Caco-2 (cell line): ENCODE results near the gene RFX7. TPM values are rescaled to one million over a fixed set of nuclear protein-coding genes. Genes with fewer than 3 reads are reported as not detected.

Experiments
- BruUV-seq: library from RNA; stranded (reverse); fragments of 400-500 nt; replicated peaks from 2 replicates; lab custom pipeline; 2021; lab: Mats Ljungman, UMichigan
- CTCF ChIA-PET: fragments of 300-600 bp; sonication (Branson Sonifier 250); formaldehyde crosslinking; loops from one replicate; lab custom pipeline; 2022; ENCODE audit warnings: antibody characterized with exemption; lab: Charles Lee
- POLR2A ChIA-PET: fragments of 300-600 bp; sonication (Branson Sonifier 250); formaldehyde crosslinking; loops from one replicate; lab custom pipeline; 2022; ENCODE audit warnings: antibody characterized with exemption; lab: Charles Lee
- DNase-seq, 2 experiments: peaks; one replicate each; pipeline versions ENCODE4 v3.0.0 to v3.0.0-alpha.2; 2020 to 2022
- H3K27me3 ChIP-seq: replicated peaks from 2 replicates; pipeline ENCODE4 v1.6.0; 2011; ENCODE audit warnings: low read length; ENCODE audit not compliant: control insufficient read depth, insufficient read depth
- H3K36me3 ChIP-seq: 2 replicates; pipeline ENCODE4 v1.5.1; 2011; ENCODE audit warnings: low read length; ENCODE audit not compliant: control insufficient read depth, insufficient read depth
- H3K4me1 ChIP-seq: fragments of 250-450 bp; sonication (Bioruptor Pico); 2 replicates; pipeline ENCODE4 v1.5.1; 2020; ENCODE audit warnings: mild to moderate bottlenecking
- H3K4me3 ChIP-seq: 2 replicates; pipeline ENCODE4 v1.5.1; 2011; ENCODE audit warnings: low read depth, mild to moderate bottlenecking, control low read depth, low read length
- H3K9me3 ChIP-seq: fragments of 250-450 bp; sonication (Bioruptor Pico); 2 replicates; pipeline ENCODE4 v1.5.1; 2020; ENCODE audit warnings: mild to moderate bottlenecking, moderate library complexity
- H3K27ac Mint-ChIP-seq: one replicate; pipeline ENCODE4 v1.8.0; 2022; ENCODE audit warnings: mixed read lengths; ENCODE audit not compliant: unreplicated experiment
- H3K27me3 Mint-ChIP-seq: one replicate; pipeline ENCODE4 v1.8.0; 2022; ENCODE audit warnings: mixed read lengths; ENCODE audit not compliant: insufficient read depth, unreplicated experiment
- H3K36me3 Mint-ChIP-seq: one replicate; pipeline ENCODE4 v1.8.0; 2022; ENCODE audit warnings: mild to moderate bottlenecking, mixed read lengths; ENCODE audit not compliant: insufficient read depth, unreplicated experiment
- H3K4me1 Mint-ChIP-seq: one replicate; pipeline ENCODE4 v1.8.0; 2022; ENCODE audit warnings: low read depth, mixed read lengths; ENCODE audit not compliant: unreplicated experiment
- H3K4me3 Mint-ChIP-seq: one replicate; pipeline ENCODE4 v1.8.0; 2022; ENCODE audit warnings: mild to moderate bottlenecking, moderate library complexity, mixed read lengths; ENCODE audit not compliant: unreplicated experiment
- H3K9me3 Mint-ChIP-seq: one replicate; pipeline ENCODE4 v1.8.0; 2022; ENCODE audit warnings: mixed read lengths; ENCODE audit not compliant: unreplicated experiment
- CTCF ChIP-seq, 2 experiments: fragments of 200-600 bp in 1 of 2; IDR thresholded peaks; 1 replicate in 1 of 2; 2 replicates in 1 of 2; pipeline versions ENCODE4 v1.5.1 to v1.8.0; 2011 to 2022; ENCODE audit warnings: antibody characterized with exemption in 1 of 2, control low read depth in 1 of 2, inconsistent platforms in 1 of 2, low read depth in 1 of 2, low read length in 1 of 2, mild to moderate bottlenecking in 1 of 2, moderate library complexity in 1 of 2; ENCODE audit not compliant: insufficient read depth in 1 of 2, severe bottlenecking in 1 of 2, unreplicated experiment in 1 of 2
- intact Hi-C: fragments of 100-400 bp; cut with micrococcal nuclease; formaldehyde crosslinking; loops from one replicate; pipeline ENCODE4 v1.10.0; 2022; ENCODE audit not compliant: unreplicated experiment
- total RNA-seq: library from RNA; stranded (reverse); gene quantifications from 2 replicates; pipeline ENCODE4 v1.2.3, GENCODE V29; 2022

The RFX7 gene
- total RNA-seq, 1 experiment from 2014 or later, result 8.7 TPM

GRCh38 chr15:56228352-56228751, 15.3 kb downstream of the RFX7 start:
- H3K27ac Mint-ChIP-seq, result no peak overlapping the region
- H3K36me3 Mint-ChIP-seq, result peaks cover 23% of the 10 kb centered on the region
- Histone ChIP-seq H3K36me3 (no peaks in the 10 kb centered on the region), H3K9me3 (peaks cover 19% of the 10 kb centered on the region; the same call in 1 of the 2 replicates), H3K27me3 (no peaks in the 10 kb centered on the region), H3K4me1 (no peaks in the 10 kb centered on the region), H3K4me3 (no peak overlapping the region)
- ChIA-PET POLR2A (no interaction called here), CTCF (no interaction called here)
- no peaks in the 10 kb centered on the region for H3K4me1 Mint-ChIP-seq
- BruUV-seq, result no TSS peak
- H3K9me3 Mint-ChIP-seq, result peaks cover 34% of the 10 kb centered on the region
- no peak for DNase-seq
- no peaks in the 10 kb centered on the region for H3K27me3 Mint-ChIP-seq
- H3K4me3 Mint-ChIP-seq, result no peak overlapping the region
- TF ChIP-seq CTCF (IDR thresholded peaks at IDR 0.05; ENCODE audit: insufficient read depth in 1 of 2, low read depth in 1 of 2, low read length in 1 of 2, severe bottlenecking in 1 of 2, unreplicated experiment in 1 of 2), result no peak
- intact Hi-C loops, result no loop called here

GRCh38 chr15:56227780-56228179, 15.9 kb downstream of the RFX7 start:
- BruUV-seq, result no TSS peak
- ChIA-PET CTCF (no interaction called here), POLR2A (interaction anchor here (0.6 kb wide), 1 partner anchor 244 kb away, joined by 3 read pairs; no protein-coding TSS in a partner anchor)
- Mint-ChIP-seq H3K4me1 (no peaks in the 10 kb centered on the region), H3K4me3 (no peak overlapping the region), H3K27ac (no peak overlapping the region), H3K36me3 (peaks cover 20% of the 10 kb centered on the region), H3K9me3 (peaks cover 34% of the 10 kb centered on the region), H3K27me3 (no peaks in the 10 kb centered on the region)
- TF ChIP-seq CTCF (IDR thresholded peaks at IDR 0.05; ENCODE audit: insufficient read depth in 1 of 2, low read depth in 1 of 2, low read length in 1 of 2, severe bottlenecking in 1 of 2, unreplicated experiment in 1 of 2), result no peak
- no peak overlapping the region for H3K4me3 ChIP-seq
- no peaks in the 10 kb centered on the region for H3K4me1 ChIP-seq
- peaks cover 19% of the 10 kb centered on the region; the same call in 1 of the 2 replicates for H3K9me3 ChIP-seq
- no peaks in the 10 kb centered on the region for H3K27me3 ChIP-seq
- no peak for DNase-seq
- intact Hi-C loops, result no loop called here
- no peaks in the 10 kb centered on the region for H3K36me3 ChIP-seq

- no peak overlapping the region for H3K27ac Mint-ChIP-seq
- no peaks in the 10 kb centered on the region for H3K36me3 ChIP-seq
- BruUV-seq, result no TSS peak
Measured at GRCh38 chr15:56227306-56227705, 16.4 kb downstream of the RFX7 start.

More at GRCh38 chr15:56227306-56227705, 16.4 kb downstream of the RFX7 start:
- Mint-ChIP-seq H3K4me3 (no peak overlapping the region), H3K36me3 (peaks cover 16% of the 10 kb centered on the region), H3K9me3 (peaks cover 34% of the 10 kb centered on the region), H3K4me1 (no peaks in the 10 kb centered on the region), H3K27me3 (no peaks in the 10 kb centered on the region)
- DNase-seq, result no peak
- peaks cover 16% of the 10 kb centered on the region; the same call in 1 of the 2 replicates for H3K9me3 ChIP-seq
- intact Hi-C loops, result no loop called here
- no peaks in the 10 kb centered on the region for H3K27me3 ChIP-seq
- no peak for TF ChIP-seq CTCF (IDR thresholded peaks at IDR 0.05; ENCODE audit: insufficient read depth in 1 of 2, low read depth in 1 of 2, low read length in 1 of 2, severe bottlenecking in 1 of 2, unreplicated experiment in 1 of 2)
- H3K4me3 ChIP-seq, result no peak overlapping the region
- no peaks in the 10 kb centered on the region for H3K4me1 ChIP-seq
- ChIA-PET CTCF (no interaction called here), POLR2A (interaction anchor here (0.6 kb wide), 1 partner anchor 244 kb away, joined by 3 read pairs; no protein-coding TSS in a partner anchor)
